ENCODE data around the gene NPTXR.

NPTXR gene

GRCh38 chr22:38868286-38868721 is 24.5 kb upstream of the NPTXR start:
- no peak for DNase-seq

- DNase-seq: no peak
Measured at GRCh38 chr22:38867471-38868285, 23.9 kb upstream of the NPTXR start.

- no peak for DNase-seq
Measured at GRCh38 chr22:38867124-38867455, 23.3 kb upstream of the NPTXR start.

- no peak for DNase-seq
Measured at GRCh38 chr22:38866399-38867123, 22.7 kb upstream of the NPTXR start.

GRCh38 chr22:38866024-38866398 is 22.2 kb upstream of the NPTXR start:
- no peak for DNase-seq

- DNase-seq: no peak
Measured at GRCh38 chr22:38865201-38866023, 21.6 kb upstream of the NPTXR start.

- no peak for DNase-seq
Measured at GRCh38 chr22:38864361-38865191, 20.7 kb upstream of the NPTXR start.

GRCh38 chr22:38863531-38864131 is 19.8 kb upstream of the NPTXR start:
- DNase-seq: no peak

- DNase-seq: peak; percentile 24
Measured at GRCh38 chr22:38862375-38863329, 18.8 kb upstream of the NPTXR start.

GRCh38 chr22:38861927-38862326 is 18.1 kb upstream of the NPTXR start:
- DNase-seq: no peak

- peak; percentile 25 for DNase-seq
Measured at GRCh38 chr22:38861170-38861876, 17.5 kb upstream of the NPTXR start.

GRCh38 chr22:38860283-38861169 is 16.7 kb upstream of the NPTXR start:
- peak; percentile 55 for DNase-seq

- DNase-seq: peak; percentile 55
Measured at GRCh38 chr22:38859581-38860282, 15.9 kb upstream of the NPTXR start.

GRCh38 chr22:38858492-38858891 is 14.7 kb upstream of the NPTXR start:
- DNase-seq: no peak

GRCh38 chr22:38854476-38854875 is 10.6 kb upstream of the NPTXR start:
- peak; percentile 35 for DNase-seq

- peak; percentile 25 for DNase-seq
Measured at GRCh38 chr22:38853883-38854282, 10.1 kb upstream of the NPTXR start.

- DNase-seq: no peak
Measured at GRCh38 chr22:38853196-38853651, 9.4 kb upstream of the NPTXR start.

- no peak for DNase-seq
Measured at GRCh38 chr22:38852522-38852921, 8.7 kb upstream of the NPTXR start.

All from DMS53 (cell line).